Cerebellar nuclear complex (tissue), 1 donor: ENCODE results near the gene PCSK9.
"Not testable (repeated sequence)": the region's sequence is repeated elsewhere in the genome, so short reads cannot be mapped to it uniquely, and the experiment has no call there.

Experiments used
- DNase-seq, 2 experiments: peaks; one replicate each; lab custom pipeline; 2025; lab: John Stamatoyannopoulos, UW

PCSK9 gene

GRCh38 chr1:55078470-55078869 lies 39.1 kb downstream of the PCSK9 start:
- peak; percentile 14 to 52 for DNase-seq

DNA sequence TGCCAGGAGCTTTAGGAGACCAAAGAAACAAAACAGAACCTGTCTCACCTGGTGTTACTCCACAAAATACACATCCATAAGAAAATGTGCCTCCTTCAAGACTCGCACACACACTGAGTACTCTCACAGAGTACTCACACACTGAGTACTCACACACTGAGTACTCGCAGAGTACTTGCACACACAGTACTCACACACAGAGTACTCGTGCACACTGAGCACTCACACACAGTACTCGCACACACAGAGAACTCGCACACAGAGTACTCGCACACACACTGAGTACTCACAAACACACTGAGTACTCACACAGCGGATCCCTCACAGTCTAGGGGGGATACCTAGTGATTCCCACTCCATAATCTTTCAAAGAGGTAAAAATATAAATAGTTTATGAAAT lies 40.3 kb downstream of the PCSK9 start:
- DNase-seq, result no peak

GRCh38 chr1:55081188-55081904 lies 42.0 kb downstream of the PCSK9 start:
- no peak for DNase-seq

DNA sequence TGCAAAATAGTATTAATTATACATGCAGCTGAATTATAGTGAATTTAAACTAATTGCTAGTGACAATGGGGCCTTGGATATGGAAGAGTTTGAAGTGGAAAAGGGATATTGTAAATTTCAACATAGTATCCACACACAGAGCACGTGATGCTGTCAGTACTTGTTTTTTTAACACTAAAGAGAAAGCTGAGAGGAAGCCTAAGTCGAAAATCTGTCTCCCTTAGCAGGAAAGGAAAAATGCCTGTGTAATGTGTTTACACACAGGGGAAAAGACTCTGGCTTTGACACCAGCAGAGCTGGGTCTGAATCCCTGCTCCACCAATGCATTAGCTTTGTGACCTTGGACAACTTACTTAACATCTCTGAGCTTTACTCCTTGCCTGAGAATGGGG lies 42.6 kb downstream of the PCSK9 start:
- DNase-seq, result no peak

DNA sequence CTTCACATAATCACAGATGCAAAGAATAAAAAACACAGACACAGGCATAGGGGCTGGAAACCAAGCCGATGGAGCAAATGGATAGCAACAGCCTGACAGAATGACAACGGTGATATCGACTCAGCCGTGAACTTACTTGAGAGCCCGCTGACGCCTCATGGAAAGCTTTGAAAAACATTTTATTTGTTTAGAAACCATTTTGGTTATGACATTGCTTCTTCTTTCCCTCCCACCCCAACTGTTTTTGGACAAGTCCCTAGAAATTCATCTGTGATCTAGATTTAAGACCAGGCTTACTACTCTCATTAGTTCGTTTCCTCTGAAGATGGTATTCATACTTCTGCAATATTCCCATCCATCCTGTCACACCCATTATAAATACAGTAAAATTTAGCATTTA lies 44.9 kb downstream of the PCSK9 start:
- DNase-seq, result no peak

DNA sequence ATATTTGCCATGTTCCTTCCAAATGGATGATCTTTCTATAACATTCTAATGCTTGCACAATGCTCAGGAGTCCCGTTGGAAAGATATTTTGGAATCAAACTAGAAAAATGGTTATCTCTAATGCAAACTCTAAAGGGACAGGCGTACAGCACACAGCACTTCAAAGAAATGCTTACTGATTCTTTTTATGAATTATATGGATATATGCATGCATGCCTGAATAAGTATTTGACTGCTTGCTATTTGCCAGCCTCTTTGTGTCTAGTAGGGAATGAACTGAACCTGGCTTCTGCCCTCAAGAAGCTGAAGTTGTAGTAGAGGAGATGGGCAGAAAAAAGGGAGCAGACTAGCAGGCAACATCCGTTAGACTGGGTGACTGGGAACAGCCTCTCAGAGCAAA lies 48.1 kb downstream of the PCSK9 start:
- DNase-seq, result no peak

DNA sequence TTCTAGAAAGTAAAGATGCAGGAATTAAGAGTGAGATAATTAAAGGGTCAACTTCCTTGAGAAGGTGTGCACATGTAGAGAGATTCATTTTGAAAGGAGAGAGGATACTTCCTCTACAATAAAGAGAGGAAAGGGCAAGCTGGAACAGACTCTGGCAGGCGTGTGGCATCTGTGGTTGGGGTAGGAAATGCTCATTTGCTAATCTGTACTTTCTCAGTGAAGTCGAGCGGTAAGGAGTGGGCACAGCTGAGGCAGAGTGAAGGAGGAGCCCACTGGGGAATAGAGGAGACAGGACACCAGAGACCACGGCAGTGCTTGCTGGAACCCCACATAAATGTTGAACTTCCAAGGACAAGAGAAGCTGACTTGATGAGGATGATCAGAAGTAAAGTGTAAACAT lies 49.1 kb downstream of the PCSK9 start:
- no peak for DNase-seq

GRCh38 chr1:55089683-55090082 lies 50.3 kb downstream of the PCSK9 start:
- no peak for DNase-seq

DNA sequence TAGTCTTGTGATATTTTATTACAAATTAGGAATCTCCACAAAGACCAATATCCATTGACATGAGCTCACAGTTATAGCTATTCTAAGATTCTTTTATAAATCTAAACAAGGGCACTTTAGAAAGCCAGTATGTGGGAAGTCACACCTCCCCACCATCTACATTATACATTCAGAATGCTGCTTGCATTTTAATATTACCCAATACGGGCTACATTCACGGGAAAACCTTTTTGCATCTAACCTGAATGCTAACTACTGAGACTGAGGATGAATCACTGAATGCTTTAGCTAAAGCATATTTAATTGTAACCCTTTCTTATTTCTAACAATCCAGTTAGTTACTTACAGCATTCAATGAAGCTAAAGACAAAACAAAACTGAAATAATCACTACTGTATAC lies 53.1 kb downstream of the PCSK9 start:
- DNase-seq, result no peak

GRCh38 chr1:55095095-55095494 lies 55.7 kb downstream of the PCSK9 start:
- no peak for DNase-seq

DNA sequence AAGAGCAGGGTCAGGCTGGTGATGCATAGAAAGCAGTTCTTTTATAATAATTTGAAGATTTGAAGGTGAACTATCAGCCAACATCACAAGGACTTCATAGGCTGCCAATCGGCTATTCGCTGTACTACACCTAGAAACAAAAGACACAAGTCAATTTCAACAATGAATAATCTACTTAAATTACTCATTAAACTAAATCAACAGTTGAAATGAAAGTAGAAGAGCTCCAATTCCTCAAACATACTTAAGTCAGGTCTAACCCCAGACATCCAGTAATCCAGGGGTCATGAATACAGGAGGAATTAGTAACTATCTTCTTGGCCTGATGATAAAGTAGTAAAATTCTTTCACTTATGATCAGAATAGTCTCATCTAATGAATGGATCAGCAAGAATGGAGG lies 64.5 kb downstream of the PCSK9 start:
- DNase-seq, result no peak

DNA sequence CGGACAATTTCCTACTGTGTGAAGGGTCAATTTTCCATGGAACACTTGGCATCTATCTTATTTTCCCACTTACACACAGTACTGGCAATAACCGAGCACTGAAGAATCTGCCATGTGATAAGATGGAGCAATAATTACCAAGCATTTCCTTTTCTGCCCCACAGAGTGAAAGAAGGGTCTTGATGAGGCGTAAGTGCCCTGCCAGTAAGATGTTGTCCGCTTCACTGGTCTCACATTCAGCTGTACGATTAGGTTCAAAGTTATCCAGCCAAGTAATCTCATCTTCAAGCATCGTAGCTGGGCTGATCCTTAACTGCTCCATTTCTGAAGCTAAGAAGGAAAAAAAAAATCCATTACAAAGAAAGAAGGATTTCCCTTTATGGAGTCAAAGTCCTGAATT lies 67.8 kb downstream of the PCSK9 start:
- no peak for DNase-seq

DNA sequence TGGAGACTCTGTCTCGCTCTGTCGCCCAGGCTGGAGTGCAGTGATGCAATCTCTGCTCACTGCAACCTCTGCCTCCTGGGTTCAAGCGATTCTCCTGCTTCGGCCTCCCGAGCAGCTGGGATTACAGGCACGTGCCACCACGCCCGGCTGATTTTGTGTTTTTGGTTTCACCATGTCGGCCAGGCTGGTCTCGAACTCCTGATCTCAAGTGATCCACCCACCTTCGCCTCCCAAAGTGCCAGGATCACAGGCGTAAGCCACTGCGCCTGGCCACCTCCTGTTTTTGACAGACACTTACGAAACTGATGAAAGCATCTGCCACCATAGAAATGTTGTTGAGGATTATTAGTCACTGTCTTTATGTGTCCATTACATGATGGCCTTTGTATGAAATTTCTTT lies 69.7 kb downstream of the PCSK9 start:
- not testable (repeated sequence) for DNase-seq
